ENCODE data around the gene TTC21A. TPM values are rescaled to one million over a fixed set of nuclear protein-coding genes. Genes with fewer than 3 reads are reported as not detected.

TTC21A gene
- total RNA-seq, 1 experiment from 2014 or later = 9.5 TPM

- no peak for DNase-seq
- H3K9me2 ChIP-seq (ENCODE audit: insufficient read depth) = no peaks in the 10 kb centered on the region
- no peaks in the 10 kb centered on the region for H3K9me3 ChIP-seq (ENCODE audit: insufficient read depth, low read depth)
- no peaks in the 10 kb centered on the region for H3K79me2 ChIP-seq (ENCODE audit: low read depth)
- no peak; the same call in 1 of the 2 replicates for TF ChIP-seq CTCF (conservative IDR thresholded peaks at IDR 0.05)
- no peak for TF ChIP-seq EZH2 (IDR thresholded peaks at IDR 0.05; ENCODE audit: low read depth)
- no peaks in the 10 kb centered on the region for H3K27me3 ChIP-seq (ENCODE audit: insufficient read depth, low read depth)
- ChIA-PET POLR2A (ENCODE audit: unreplicated experiment) (no interaction called here), CTCF (no interaction called here)
- intact Hi-C loops (cut with micrococcal nuclease; ENCODE audit: unreplicated experiment) = no loop called here
- H3K27ac ChIP-seq = no peak overlapping the region
- no TSS peak for BruUV-seq (replicated peaks)
- H3F3A ChIP-seq (ENCODE audit: insufficient read depth, low read depth) = 0 out of 2 replicates have a peak, but pooled peaks cover 3% of the 10 kb centered on the region
- peaks cover 3% of the 10 kb centered on the region for H3K36me3 ChIP-seq (ENCODE audit: low read depth)
- H4K20me1 ChIP-seq (ENCODE audit: insufficient read depth) = no peaks in the 10 kb centered on the region; the same call in 1 of the 2 replicates
- H2AFZ ChIP-seq = no peak overlapping the region
- no peak overlapping the region for H3K4me3 ChIP-seq
- H3K4me1 ChIP-seq (replicated peaks; ENCODE audit: insufficient read depth) = no peaks in the 10 kb centered on the region
- no peak overlapping the region for H3K4me2 ChIP-seq
Measured at GRCh38 chr3:39079530-39079929, 27.9 kb upstream of the TTC21A start.

GRCh38 chr3:39080026-39080425 is 27.5 kb upstream of the TTC21A start:
- no peaks in the 10 kb centered on the region for H3K79me2 ChIP-seq (ENCODE audit: low read depth)
- no TSS peak for BruUV-seq (replicated peaks)
- no peaks in the 10 kb centered on the region for H3K27me3 ChIP-seq (ENCODE audit: insufficient read depth, low read depth)
- no peak overlapping the region for H3K27ac ChIP-seq
- intact Hi-C loops (cut with micrococcal nuclease; ENCODE audit: unreplicated experiment) = no loop called here
- H3K4me2 ChIP-seq = no peak overlapping the region
- no peaks in the 10 kb centered on the region for H3K4me1 ChIP-seq (replicated peaks; ENCODE audit: insufficient read depth)
- H3F3A ChIP-seq (ENCODE audit: insufficient read depth, low read depth) = 0 out of 2 replicates have a peak, but pooled peaks cover 3% of the 10 kb centered on the region
- TF ChIP-seq CTCF (conservative IDR thresholded peaks at IDR 0.05) = no peak
- TF ChIP-seq EZH2 (IDR thresholded peaks at IDR 0.05; ENCODE audit: low read depth) = no peak
- no peak for DNase-seq
- H3K9me3 ChIP-seq (ENCODE audit: insufficient read depth, low read depth) = no peaks in the 10 kb centered on the region
- no peaks in the 10 kb centered on the region; the same call in 1 of the 2 replicates for H4K20me1 ChIP-seq (ENCODE audit: insufficient read depth)
- ChIA-PET CTCF (no interaction called here), POLR2A (ENCODE audit: unreplicated experiment) (no interaction called here)
- no peaks in the 10 kb centered on the region for H3K9me2 ChIP-seq (ENCODE audit: insufficient read depth)
- H3K4me3 ChIP-seq = no peak overlapping the region
- H3K36me3 ChIP-seq (ENCODE audit: low read depth) = peaks cover 3% of the 10 kb centered on the region; the same call in 1 of the 2 replicates
- no peak overlapping the region for H2AFZ ChIP-seq

- BruUV-seq (replicated peaks) = no TSS peak
- no peaks in the 10 kb centered on the region for H3F3A ChIP-seq (ENCODE audit: insufficient read depth, low read depth)
- TF ChIP-seq CTCF (conservative IDR thresholded peaks at IDR 0.05) (no peak), EZH2 (IDR thresholded peaks at IDR 0.05; ENCODE audit: low read depth) (no peak)
- no peaks in the 10 kb centered on the region for H3K4me1 ChIP-seq (replicated peaks; ENCODE audit: insufficient read depth)
- intact Hi-C loops (cut with micrococcal nuclease; ENCODE audit: unreplicated experiment) = no loop called here
- CTCF ChIA-PET = no interaction called here
- H3K4me3 ChIP-seq = no peak overlapping the region
- no peaks in the 10 kb centered on the region for H3K79me2 ChIP-seq (ENCODE audit: low read depth)
- DNase-seq = no peak
- H4K20me1 ChIP-seq (ENCODE audit: insufficient read depth) = no peaks in the 10 kb centered on the region; the same call in 1 of the 2 replicates
- no peaks in the 10 kb centered on the region for H3K27me3 ChIP-seq (ENCODE audit: insufficient read depth, low read depth)
- no peak overlapping the region for H3K27ac ChIP-seq
- POLR2A ChIA-PET (ENCODE audit: unreplicated experiment) = no interaction called here
- no peaks in the 10 kb centered on the region for H3K9me2 ChIP-seq (ENCODE audit: insufficient read depth)
- H2AFZ ChIP-seq = no peak overlapping the region
- no peaks in the 10 kb centered on the region for H3K36me3 ChIP-seq (ENCODE audit: low read depth)
- no peaks in the 10 kb centered on the region for H3K9me3 ChIP-seq (ENCODE audit: insufficient read depth, low read depth)
- no peak overlapping the region for H3K4me2 ChIP-seq
Measured at GRCh38 chr3:39082666-39083313, 24.7 kb upstream of the TTC21A start.

Measured in PC-9 (cell line).